ENCODE results near the gene LCMT2.

The LCMT2 gene, protein sequence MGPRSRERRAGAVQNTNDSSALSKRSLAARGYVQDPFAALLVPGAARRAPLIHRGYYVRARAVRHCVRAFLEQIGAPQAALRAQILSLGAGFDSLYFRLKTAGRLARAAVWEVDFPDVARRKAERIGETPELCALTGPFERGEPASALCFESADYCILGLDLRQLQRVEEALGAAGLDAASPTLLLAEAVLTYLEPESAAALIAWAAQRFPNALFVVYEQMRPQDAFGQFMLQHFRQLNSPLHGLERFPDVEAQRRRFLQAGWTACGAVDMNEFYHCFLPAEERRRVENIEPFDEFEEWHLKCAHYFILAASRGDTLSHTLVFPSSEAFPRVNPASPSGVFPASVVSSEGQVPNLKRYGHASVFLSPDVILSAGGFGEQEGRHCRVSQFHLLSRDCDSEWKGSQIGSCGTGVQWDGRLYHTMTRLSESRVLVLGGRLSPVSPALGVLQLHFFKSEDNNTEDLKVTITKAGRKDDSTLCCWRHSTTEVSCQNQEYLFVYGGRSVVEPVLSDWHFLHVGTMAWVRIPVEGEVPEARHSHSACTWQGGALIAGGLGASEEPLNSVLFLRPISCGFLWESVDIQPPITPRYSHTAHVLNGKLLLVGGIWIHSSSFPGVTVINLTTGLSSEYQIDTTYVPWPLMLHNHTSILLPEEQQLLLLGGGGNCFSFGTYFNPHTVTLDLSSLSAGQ

DNA sequence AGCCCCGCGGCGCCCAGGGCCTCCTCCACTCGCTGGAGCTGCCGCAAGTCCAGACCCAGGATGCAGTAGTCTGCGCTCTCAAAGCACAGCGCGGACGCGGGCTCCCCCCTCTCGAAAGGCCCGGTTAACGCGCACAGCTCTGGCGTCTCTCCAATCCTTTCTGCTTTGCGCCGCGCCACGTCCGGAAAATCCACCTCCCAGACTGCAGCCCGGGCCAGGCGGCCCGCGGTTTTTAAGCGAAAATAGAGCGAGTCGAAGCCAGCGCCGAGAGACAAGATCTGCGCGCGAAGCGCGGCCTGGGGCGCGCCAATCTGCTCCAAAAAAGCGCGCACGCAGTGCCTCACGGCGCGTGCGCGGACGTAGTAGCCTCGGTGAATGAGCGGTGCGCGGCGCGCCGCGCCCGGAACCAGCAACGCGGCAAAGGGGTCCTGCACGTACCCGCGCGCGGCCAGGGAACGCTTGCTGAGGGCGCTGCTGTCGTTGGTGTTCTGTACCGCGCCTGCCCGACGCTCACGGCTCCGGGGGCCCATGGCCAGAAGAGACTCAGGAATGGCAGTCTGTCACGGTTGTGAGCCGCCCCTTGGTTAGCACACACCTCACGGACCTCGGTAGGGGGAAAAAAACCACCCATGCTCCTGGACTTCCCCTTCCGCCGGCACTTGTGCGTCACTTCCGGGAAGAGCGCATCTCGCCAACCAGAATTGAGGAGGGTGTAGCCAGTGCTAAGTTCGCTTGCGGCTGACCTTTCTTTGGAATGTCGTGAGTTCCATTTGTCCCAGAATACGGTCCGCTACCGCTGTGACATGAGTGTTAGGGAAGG lies at the start of gene LCMT2:
Gene LCMT2, minus strand, starts transcription at position 614 of the 820 bp plus-strand sequence. Its CDS starts 84 bp downstream, at position 530.
- Histone ChIP-seq H3K36me3 (replicated peaks; ENCODE audit: insufficient read depth, low read length) (no peaks in the 10 kb centered on the region), H4K20me1 (ENCODE audit: insufficient read depth, low read length) (no peaks in the 10 kb centered on the region), H3F3A (ENCODE audit: insufficient read depth, low read length) (peaks cover 21% of the 10 kb centered on the region; the same call in 1 of the 2 replicates), H3K4me1 (ENCODE audit: low read length) (peaks cover 9% of the 10 kb centered on the region), H3K79me2 (ENCODE audit: low read length) (peaks cover 17% of the 10 kb centered on the region), H3K9ac (ENCODE audit: low read length) (peak within 1 kb of the TSS; percentile 92), H2AFZ (ENCODE audit: low read length) (peak within 1 kb of the TSS; percentile 89), H3K4me2 (ENCODE audit: low read depth, low read length) (peak within 1 kb of the TSS; percentile 91), H3K27me3 (replicated peaks; ENCODE audit: insufficient read depth, low read length) (no peaks in the 10 kb centered on the region), H3K9me2 (replicated peaks; ENCODE audit: insufficient read depth, low read length) (no peaks in the 10 kb centered on the region), H3K4me3 (ENCODE audit: low read length) (peak within 1 kb of the TSS; percentile 88), H3K9me3 (replicated peaks; ENCODE audit: insufficient read depth, low read length) (no peaks in the 10 kb centered on the region), H3K27ac (ENCODE audit: low read length) (peak within 1 kb of the TSS; percentile 95)
- TF ChIP-seq EZH2 (optimal IDR thresholded peaks at IDR 0.05; ENCODE audit: low read depth, low read length) (no peak), EZH2phosphoT487 (IDR thresholded peaks at IDR 0.05; ENCODE audit: low read length) (no peak)
- TF ChIP-seq, protein P1, sequence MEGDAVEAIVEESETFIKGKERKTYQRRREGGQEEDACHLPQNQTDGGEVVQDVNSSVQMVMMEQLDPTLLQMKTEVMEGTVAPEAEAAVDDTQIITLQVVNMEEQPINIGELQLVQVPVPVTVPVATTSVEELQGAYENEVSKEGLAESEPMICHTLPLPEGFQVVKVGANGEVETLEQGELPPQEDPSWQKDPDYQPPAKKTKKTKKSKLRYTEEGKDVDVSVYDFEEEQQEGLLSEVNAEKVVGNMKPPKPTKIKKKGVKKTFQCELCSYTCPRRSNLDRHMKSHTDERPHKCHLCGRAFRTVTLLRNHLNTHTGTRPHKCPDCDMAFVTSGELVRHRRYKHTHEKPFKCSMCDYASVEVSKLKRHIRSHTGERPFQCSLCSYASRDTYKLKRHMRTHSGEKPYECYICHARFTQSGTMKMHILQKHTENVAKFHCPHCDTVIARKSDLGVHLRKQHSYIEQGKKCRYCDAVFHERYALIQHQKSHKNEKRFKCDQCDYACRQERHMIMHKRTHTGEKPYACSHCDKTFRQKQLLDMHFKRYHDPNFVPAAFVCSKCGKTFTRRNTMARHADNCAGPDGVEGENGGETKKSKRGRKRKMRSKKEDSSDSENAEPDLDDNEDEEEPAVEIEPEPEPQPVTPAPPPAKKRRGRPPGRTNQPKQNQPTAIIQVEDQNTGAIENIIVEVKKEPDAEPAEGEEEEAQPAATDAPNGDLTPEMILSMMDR (IDR thresholded peaks at IDR 0.05; ENCODE audit: low read length): no peak
- DNase-seq: peak; percentile 95

DNA sequence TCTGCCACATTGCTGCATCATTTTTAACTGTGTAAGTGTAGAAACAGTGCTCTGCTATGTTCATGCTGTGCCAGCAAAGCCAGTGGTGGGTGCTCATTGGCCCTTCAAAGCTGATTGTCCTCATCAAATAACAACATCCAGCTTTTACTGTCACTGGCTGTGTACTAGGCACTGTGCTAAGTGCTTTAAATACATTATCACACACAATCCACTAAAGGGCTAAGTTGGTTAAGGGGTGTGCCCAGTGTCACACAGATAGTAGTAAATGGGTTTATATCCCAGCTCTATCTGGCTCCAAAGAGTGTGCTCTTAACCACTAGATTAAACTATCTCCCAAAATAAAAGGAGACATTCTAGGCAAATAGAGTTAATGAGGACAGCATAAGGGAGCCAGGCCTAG lies 48.2 kb upstream of the LCMT2 start:
- H3K9ac ChIP-seq (ENCODE audit: low read length): no peak overlapping the region
- no peak overlapping the region for H3K27ac ChIP-seq (ENCODE audit: low read length)
- peaks cover 11% of the 10 kb centered on the region; the same call in 1 of the 2 replicates for H3K36me3 ChIP-seq (replicated peaks; ENCODE audit: insufficient read depth, low read length)
- DNase-seq: no peak
- H3K4me3 ChIP-seq (ENCODE audit: low read length): no peak overlapping the region
- H3K79me2 ChIP-seq (ENCODE audit: low read length): peaks cover 23% of the 10 kb centered on the region
- H4K20me1 ChIP-seq (ENCODE audit: insufficient read depth, low read length): no peaks in the 10 kb centered on the region
- H3K4me1 ChIP-seq (ENCODE audit: low read length): no peaks in the 10 kb centered on the region
- H3K4me2 ChIP-seq (ENCODE audit: low read depth, low read length): no peak overlapping the region
- no peak overlapping the region for H2AFZ ChIP-seq (ENCODE audit: low read length)
- no peak for TF ChIP-seq EZH2 (optimal IDR thresholded peaks at IDR 0.05; ENCODE audit: low read depth, low read length)
- H3K9me3 ChIP-seq (replicated peaks; ENCODE audit: insufficient read depth, low read length): no peaks in the 10 kb centered on the region
- no peaks in the 10 kb centered on the region for H3K27me3 ChIP-seq (replicated peaks; ENCODE audit: insufficient read depth, low read length)
- no peaks in the 10 kb centered on the region for H3F3A ChIP-seq (ENCODE audit: insufficient read depth, low read length)
- no peaks in the 10 kb centered on the region for H3K9me2 ChIP-seq (replicated peaks; ENCODE audit: insufficient read depth, low read length)

DNA sequence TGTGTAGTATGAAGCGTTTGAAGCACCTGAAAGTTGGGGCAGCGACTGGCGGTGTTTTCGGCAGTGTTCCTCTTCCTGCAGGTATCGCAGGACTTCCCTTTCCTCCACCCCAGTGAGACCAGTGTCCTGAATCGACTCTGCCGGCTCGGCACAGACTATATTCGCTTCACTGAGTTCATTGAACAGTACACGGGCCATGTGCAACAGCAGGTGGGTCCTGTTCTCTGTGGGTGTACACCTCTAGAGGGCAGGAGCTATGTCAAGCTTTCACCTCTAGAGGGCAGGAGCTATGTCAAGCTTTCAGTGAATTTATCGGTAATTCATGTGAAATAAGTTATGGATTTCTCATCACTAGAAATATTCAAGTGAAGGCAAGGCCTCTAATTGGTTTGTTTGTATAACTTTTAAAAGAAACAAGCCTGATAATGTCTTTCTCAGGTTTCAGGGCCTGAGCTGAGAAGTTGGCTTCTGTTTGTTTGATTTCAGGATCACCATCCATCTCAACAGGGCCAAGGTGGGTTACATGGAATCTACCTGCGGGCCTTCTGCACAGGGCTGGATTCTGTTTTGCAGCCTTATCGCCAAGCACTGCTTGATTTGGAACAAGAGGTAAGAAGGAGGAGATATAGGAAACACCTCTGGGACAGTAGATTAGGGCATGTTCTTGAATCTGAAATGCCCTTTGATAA lies 45.8 kb upstream of the LCMT2 start:
- no peak overlapping the region for H3K4me3 ChIP-seq (ENCODE audit: low read length)
- H3K9ac ChIP-seq (ENCODE audit: low read length): no peak overlapping the region
- no peak overlapping the region for H3K27ac ChIP-seq (ENCODE audit: low read length)
- no peaks in the 10 kb centered on the region for H3K9me3 ChIP-seq (replicated peaks; ENCODE audit: insufficient read depth, low read length)
- H3F3A ChIP-seq (ENCODE audit: insufficient read depth, low read length): no peaks in the 10 kb centered on the region
- H2AFZ ChIP-seq (ENCODE audit: low read length): no peak overlapping the region
- TF ChIP-seq EZH2phosphoT487 (IDR thresholded peaks at IDR 0.05; ENCODE audit: low read length): no peak
- TF ChIP-seq, protein P1 (IDR thresholded peaks at IDR 0.05; ENCODE audit: low read length): peak; percentile 81
- no peak for TF ChIP-seq EZH2 (optimal IDR thresholded peaks at IDR 0.05; ENCODE audit: low read depth, low read length)
- H3K9me2 ChIP-seq (replicated peaks; ENCODE audit: insufficient read depth, low read length): no peaks in the 10 kb centered on the region
- no peak overlapping the region for H3K4me2 ChIP-seq (ENCODE audit: low read depth, low read length)
- H4K20me1 ChIP-seq (ENCODE audit: insufficient read depth, low read length): 0 out of 2 replicates have a peak, but pooled peaks cover 5% of the 10 kb centered on the region
- DNase-seq: peak; percentile 53
- peaks cover 45% of the 10 kb centered on the region for H3K79me2 ChIP-seq (ENCODE audit: low read length)
- peaks cover 8% of the 10 kb centered on the region for H3K4me1 ChIP-seq (ENCODE audit: low read length)
- H3K27me3 ChIP-seq (replicated peaks; ENCODE audit: insufficient read depth, low read length): no peaks in the 10 kb centered on the region
- peaks cover 11% of the 10 kb centered on the region; the same call in 1 of the 2 replicates for H3K36me3 ChIP-seq (replicated peaks; ENCODE audit: insufficient read depth, low read length)
